DOHH2 (cell line): ENCODE measurements around the gene APEH.

Source experiments
- H3F3A ChIP-seq: fragments of 200-600 bp; sonication (generic), shearing (Covaris generic); 2 replicates; pipeline ENCODE4 v1.6.0; 2016; ENCODE audit warnings: antibody characterized with exemption, mild to moderate bottlenecking; ENCODE audit not compliant: control insufficient read depth, insufficient read depth
- H3K27ac ChIP-seq: fragments of 200-600 bp; sonication (generic); 2 replicates; pipeline ENCODE4 v1.5.1; 2014; ENCODE audit warnings: low read depth, mild to moderate bottlenecking, low read length, moderate library complexity
- H3K27me3 ChIP-seq: fragments of 200-600 bp; sonication (generic); 2 replicates; pipeline ENCODE4 v1.6.1; 2014; ENCODE audit warnings: mild to moderate bottlenecking, low read length, mixed read lengths; ENCODE audit not compliant: control insufficient read depth
- H3K36me3 ChIP-seq: fragments of 200-600 bp; sonication (generic); 2 replicates; pipeline ENCODE4 v1.6.1; 2014; ENCODE audit warnings: mild to moderate bottlenecking, low read length, moderate library complexity, mixed read lengths; ENCODE audit not compliant: control insufficient read depth
- H3K4me1 ChIP-seq: fragments of 200-600 bp; sonication (generic); 2 replicates; pipeline ENCODE4 v1.6.1; 2014; ENCODE audit warnings: mild to moderate bottlenecking, low read length, mixed read lengths; ENCODE audit not compliant: control insufficient read depth
- H3K4me2 ChIP-seq: fragments of 200-600 bp; sonication (generic); 2 replicates; pipeline ENCODE4 v1.6.0; 2014; ENCODE audit warnings: mild to moderate bottlenecking, low read length, moderate library complexity
- H3K4me3 ChIP-seq: fragments of 200-600 bp; sonication (generic); 2 replicates; pipeline ENCODE4 v1.5.1; 2014; ENCODE audit warnings: mild to moderate bottlenecking, low read length, mixed read lengths
- H3K79me2 ChIP-seq: fragments of 200-600 bp; sonication (generic); 2 replicates; pipeline ENCODE4 v1.6.1; 2014; ENCODE audit warnings: mild to moderate bottlenecking, low read length, mixed read lengths; ENCODE audit not compliant: control insufficient read depth
- H3K9me2 ChIP-seq: fragments of 200-600 bp; sonication (generic); replicated peaks from 2 replicates; pipeline ENCODE4 v1.6.1; 2014; ENCODE audit warnings: mild to moderate bottlenecking, low read length, mixed read lengths; ENCODE audit not compliant: control insufficient read depth
- H3K9me3 ChIP-seq: fragments of 200-600 bp; sonication (generic); 2 replicates; pipeline ENCODE4 v1.6.1; 2014; ENCODE audit warnings: antibody characterized with exemption, low read length, mixed read lengths; ENCODE audit not compliant: control insufficient read depth, insufficient read depth
- H4K20me1 ChIP-seq: fragments of 200-600 bp; sonication (generic); 2 replicates; pipeline ENCODE4 v1.6.0; 2014; ENCODE audit warnings: low read depth, mild to moderate bottlenecking, antibody characterized with exemption, low read length, moderate library complexity; ENCODE audit not compliant: control insufficient read depth, insufficient read depth
- CTCF ChIP-seq: fragments of 200-600 bp; sonication (generic); IDR thresholded peaks from one replicate; pipeline ENCODE4 v1.5.1; 2014; ENCODE audit warnings: antibody characterized with exemption, mild to moderate bottlenecking, low read depth, low read length; ENCODE audit not compliant: poor library complexity, severe bottlenecking
- EZH2phosphoT487 ChIP-seq: fragments of 200-600 bp; sonication (generic); IDR thresholded peaks from 2 replicates; pipeline ENCODE4 v1.6.1; 2017; ENCODE audit warnings: borderline replicate concordance, mild to moderate bottlenecking, antibody characterized with exemption, low read length, moderate library complexity, mixed read lengths

Gene APEH

GRCh38 chr3:49713336-49714105, 39.4 kb downstream of the APEH start:
- no peaks in the 10 kb centered on the region for H4K20me1 ChIP-seq
- H3F3A ChIP-seq = no peaks in the 10 kb centered on the region
- peaks cover 10% of the 10 kb centered on the region; the same call in 1 of the 2 replicates for H3K36me3 ChIP-seq
- no peaks in the 10 kb centered on the region for H3K9me2 ChIP-seq
- peaks cover 1% of the 10 kb centered on the region; the same call in 1 of the 2 replicates for H3K4me1 ChIP-seq
- no peaks in the 10 kb centered on the region for H3K79me2 ChIP-seq
- H3K27me3 ChIP-seq = no peaks in the 10 kb centered on the region
- no peak overlapping the region for H3K4me3 ChIP-seq
- H3K27ac ChIP-seq = no peak overlapping the region
- no peak overlapping the region for H3K4me2 ChIP-seq
- no peak for TF ChIP-seq EZH2phosphoT487
- TF ChIP-seq CTCF = no peak
- no peaks in the 10 kb centered on the region for H3K9me3 ChIP-seq

- no peak overlapping the region for H3K4me3 ChIP-seq
- H3K4me2 ChIP-seq = no peak overlapping the region
- no peaks in the 10 kb centered on the region for H4K20me1 ChIP-seq
- H3K27ac ChIP-seq = no peak overlapping the region
- TF ChIP-seq CTCF = no peak
- TF ChIP-seq EZH2phosphoT487 = no peak
- H3K9me3 ChIP-seq = no peaks in the 10 kb centered on the region
- H3K4me1 ChIP-seq = peaks cover 14% of the 10 kb centered on the region
- H3K9me2 ChIP-seq = no peaks in the 10 kb centered on the region
- no peaks in the 10 kb centered on the region for H3F3A ChIP-seq
- H3K36me3 ChIP-seq = peaks cover 10% of the 10 kb centered on the region; the same call in 1 of the 2 replicates
- H3K27me3 ChIP-seq = no peaks in the 10 kb centered on the region
- H3K79me2 ChIP-seq = no peaks in the 10 kb centered on the region
These were observed 40.8 kb downstream of the APEH start for GRCh38 chr3:49714728-49715550.

- H3K4me2 ChIP-seq = no peak overlapping the region
- H3K36me3 ChIP-seq = peaks cover 15% of the 10 kb centered on the region
- H4K20me1 ChIP-seq = no peaks in the 10 kb centered on the region
- H3F3A ChIP-seq = no peaks in the 10 kb centered on the region
- no peak overlapping the region for H3K4me3 ChIP-seq
- H3K27me3 ChIP-seq = no peaks in the 10 kb centered on the region
- H3K4me1 ChIP-seq = peaks cover 14% of the 10 kb centered on the region
- H3K79me2 ChIP-seq = no peaks in the 10 kb centered on the region
- H3K27ac ChIP-seq = no peak overlapping the region
- no peak for TF ChIP-seq EZH2phosphoT487
- no peak for TF ChIP-seq CTCF
- H3K9me2 ChIP-seq = no peaks in the 10 kb centered on the region
- H3K9me3 ChIP-seq = no peaks in the 10 kb centered on the region
These were observed 41.5 kb downstream of the APEH start for GRCh38 chr3:49715611-49716121.
